Measurements from ENCODE around the gene COL27A1.

Gene COL27A1

DNA sequence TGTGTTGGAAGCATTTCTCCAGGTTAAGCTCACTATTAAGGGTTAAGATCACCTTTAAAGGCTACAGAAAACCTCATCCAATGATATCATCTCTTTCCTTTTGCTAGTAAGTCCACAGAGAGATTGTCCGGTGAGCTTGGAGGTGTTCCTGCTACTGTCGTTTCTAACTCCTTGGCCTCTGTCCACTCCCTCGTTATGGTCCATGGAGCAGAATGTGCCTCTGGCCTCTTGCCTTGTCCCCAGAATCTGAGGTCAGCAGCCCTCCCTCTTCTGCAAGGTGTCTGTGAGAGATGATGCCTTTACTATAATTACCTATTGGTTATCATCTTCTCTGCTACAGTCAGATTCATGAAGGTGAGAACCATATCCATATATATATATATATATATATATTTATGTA is 189.4 kb downstream of the COL27A1 start:
- peaks cover 12% of the 10 kb centered on the region for H3K4me1 ChIP-seq (ENCODE audit: insufficient read depth, low read length)
- no peak overlapping the region for H3K9ac ChIP-seq (ENCODE audit: low read depth, low read length)
- peaks cover 50% of the 10 kb centered on the region for H3K36me3 ChIP-seq (ENCODE audit: insufficient read depth, low read length)
- no peaks in the 10 kb centered on the region for H3K9me3 ChIP-seq (ENCODE audit: control insufficient read depth, insufficient read depth, low read length)

DNA sequence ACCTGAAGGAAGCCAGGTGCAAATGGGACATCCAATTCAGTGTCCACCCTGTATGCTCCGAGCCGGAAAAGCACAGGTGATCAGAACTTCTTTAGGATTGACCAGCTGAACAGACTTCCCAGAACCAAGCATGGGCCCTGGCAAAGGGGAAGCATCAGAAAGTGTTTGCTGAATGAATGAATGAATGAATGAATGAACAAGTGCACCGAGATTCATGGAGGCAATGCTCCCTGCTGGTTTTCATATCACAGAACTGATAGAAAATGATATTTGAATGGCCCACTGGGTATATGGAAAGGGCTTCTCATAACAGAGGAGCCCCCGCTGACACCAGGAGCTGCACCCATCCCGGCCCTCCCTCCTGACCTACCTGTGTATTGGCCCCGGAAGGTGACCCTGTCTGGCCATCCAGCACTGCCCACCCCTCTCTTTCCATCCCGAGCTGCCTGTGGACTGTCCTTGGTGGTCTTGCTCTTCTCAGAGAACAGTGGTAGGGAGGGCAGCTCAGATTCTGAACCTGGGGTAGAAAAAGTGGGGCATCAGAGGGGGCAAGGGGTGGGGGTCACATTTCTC is 190.2 kb downstream of the COL27A1 start:
- no peaks in the 10 kb centered on the region for H3K9me3 ChIP-seq (ENCODE audit: control insufficient read depth, insufficient read depth, low read length)
- H3K36me3 ChIP-seq (ENCODE audit: insufficient read depth, low read length), result peaks cover 56% of the 10 kb centered on the region
- peaks cover 15% of the 10 kb centered on the region for H3K4me1 ChIP-seq (ENCODE audit: insufficient read depth, low read length)
- H3K9ac ChIP-seq (ENCODE audit: low read depth, low read length), result no peak overlapping the region

DNA sequence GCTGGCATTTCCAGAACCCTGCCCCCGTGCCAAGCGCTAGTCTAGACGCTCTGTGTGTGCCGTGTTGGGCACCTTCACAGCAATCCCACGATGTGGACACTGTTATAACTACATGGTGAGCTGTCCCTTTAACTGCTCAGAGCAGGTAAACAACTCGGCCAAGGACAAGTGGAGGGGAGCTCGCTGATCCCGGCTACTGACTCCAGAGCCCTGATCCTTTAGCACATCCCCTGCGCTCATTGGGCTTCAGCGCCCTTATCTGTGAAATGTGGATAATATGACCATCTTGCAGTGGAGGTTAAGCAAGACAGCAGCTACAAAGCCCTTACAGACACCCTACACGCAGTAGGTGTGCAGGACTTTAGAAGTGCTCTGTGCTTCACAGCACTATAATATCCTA is 190.8 kb downstream of the COL27A1 start:
- Histone ChIP-seq H3K36me3 (ENCODE audit: insufficient read depth, low read length) (peaks cover 52% of the 10 kb centered on the region), H3K9ac (ENCODE audit: low read depth, low read length) (no peak overlapping the region), H3K9me3 (ENCODE audit: control insufficient read depth, insufficient read depth, low read length) (no peaks in the 10 kb centered on the region), H3K4me1 (ENCODE audit: insufficient read depth, low read length) (peaks cover 15% of the 10 kb centered on the region)

DNA sequence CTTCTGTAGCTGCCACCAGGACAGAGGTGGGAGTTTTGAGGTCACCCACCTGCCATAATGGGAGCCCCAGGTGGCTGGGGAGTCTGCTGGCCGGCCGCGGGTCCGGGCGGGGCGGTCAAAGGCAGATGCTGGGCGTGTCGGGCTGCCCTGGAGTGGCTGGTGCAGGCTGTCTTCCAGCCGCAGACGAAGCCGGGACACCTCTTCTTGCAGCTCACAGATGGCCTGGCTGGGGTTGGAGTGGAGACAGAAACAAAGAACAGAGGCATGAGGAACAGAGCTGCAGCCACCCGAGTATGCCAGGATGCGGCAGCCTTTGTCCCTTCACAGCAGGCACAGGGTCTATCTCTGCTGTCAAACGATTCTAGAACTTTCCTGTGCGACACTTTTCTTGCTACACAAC is 192.3 kb downstream of the COL27A1 start:
- Histone ChIP-seq H3K9me3 (ENCODE audit: control insufficient read depth, insufficient read depth, low read length) (no peaks in the 10 kb centered on the region), H3K36me3 (ENCODE audit: insufficient read depth, low read length) (peaks cover 52% of the 10 kb centered on the region), H3K9ac (ENCODE audit: low read depth, low read length) (no peak overlapping the region)

DNA sequence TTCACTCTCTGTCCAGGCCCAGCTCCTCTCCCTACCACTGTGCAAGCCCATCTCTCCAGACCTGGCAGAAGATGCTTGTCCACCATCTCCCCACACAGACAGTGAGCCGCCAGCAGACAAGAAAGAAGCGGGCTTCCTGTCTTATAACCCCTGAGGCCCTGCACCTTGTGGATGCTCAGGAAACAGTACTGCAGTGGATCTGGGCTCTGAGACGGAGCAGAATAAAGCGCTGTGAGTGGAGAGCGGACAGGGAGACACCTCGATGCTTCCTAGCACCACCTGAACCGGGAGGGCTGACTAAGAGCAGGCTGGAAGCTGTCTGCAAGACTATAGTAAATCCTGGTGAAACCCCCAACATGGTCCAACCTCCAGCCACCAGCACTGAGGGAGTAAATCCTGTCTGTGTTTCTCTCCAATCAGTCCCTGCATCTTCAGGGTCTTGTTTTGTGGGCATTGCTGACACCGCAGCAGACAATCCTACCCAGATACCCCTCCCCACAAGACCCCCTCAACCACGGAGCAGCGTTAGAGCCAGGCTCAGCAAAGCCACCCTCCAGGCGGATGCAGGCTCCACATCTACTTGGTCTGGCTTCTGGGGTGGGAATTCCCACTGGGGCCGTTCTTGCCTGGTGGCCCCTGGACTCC is 193.0 kb downstream of the COL27A1 start:
- Histone ChIP-seq H3K9me3 (ENCODE audit: control insufficient read depth, insufficient read depth, low read length) (no peaks in the 10 kb centered on the region), H3K9ac (ENCODE audit: low read depth, low read length) (no peak overlapping the region; the same call in 1 of the 2 replicates), H3K4me1 (ENCODE audit: insufficient read depth, low read length) (peaks cover 15% of the 10 kb centered on the region), H3K36me3 (ENCODE audit: insufficient read depth, low read length) (peaks cover 45% of the 10 kb centered on the region)

More for the DNA sequence above, 192.3 kb downstream of the COL27A1 start:
- peaks cover 15% of the 10 kb centered on the region for H3K4me1 ChIP-seq (ENCODE audit: insufficient read depth, low read length)

DNA sequence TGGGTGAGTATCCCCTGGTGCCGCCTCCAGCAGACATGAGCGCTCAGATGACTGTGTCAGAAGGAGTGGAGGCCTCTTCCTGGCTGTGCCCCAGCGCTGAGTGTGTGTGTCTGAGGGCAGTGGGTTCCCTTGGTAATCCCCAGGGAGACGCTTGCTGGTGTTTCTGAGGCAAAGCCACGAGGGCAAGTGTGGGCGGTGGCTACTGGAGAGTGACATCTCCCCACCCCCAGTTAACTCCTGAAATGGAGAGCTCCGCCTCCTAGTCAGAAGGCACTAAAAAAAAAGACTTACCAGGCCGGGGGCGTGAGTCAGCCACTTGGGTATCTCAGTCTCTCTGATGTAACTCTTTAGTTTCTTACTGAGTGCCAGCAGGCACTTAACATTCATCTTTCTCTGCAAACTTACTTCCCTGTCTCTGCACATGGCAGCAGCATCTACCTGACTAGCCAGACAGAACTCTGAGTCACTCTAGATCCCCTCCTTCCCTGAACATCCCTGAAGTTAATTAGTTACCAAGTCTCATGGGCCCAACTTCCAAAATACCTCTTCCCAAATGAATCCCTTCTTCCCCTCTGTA is 193.7 kb downstream of the COL27A1 start:
- Histone ChIP-seq H3K9me3 (ENCODE audit: control insufficient read depth, insufficient read depth, low read length) (no peaks in the 10 kb centered on the region), H3K36me3 (ENCODE audit: insufficient read depth, low read length) (peaks cover 39% of the 10 kb centered on the region), H3K9ac (ENCODE audit: low read depth, low read length) (no peak overlapping the region), H3K4me1 (ENCODE audit: insufficient read depth, low read length) (peaks cover 15% of the 10 kb centered on the region)

DNA sequence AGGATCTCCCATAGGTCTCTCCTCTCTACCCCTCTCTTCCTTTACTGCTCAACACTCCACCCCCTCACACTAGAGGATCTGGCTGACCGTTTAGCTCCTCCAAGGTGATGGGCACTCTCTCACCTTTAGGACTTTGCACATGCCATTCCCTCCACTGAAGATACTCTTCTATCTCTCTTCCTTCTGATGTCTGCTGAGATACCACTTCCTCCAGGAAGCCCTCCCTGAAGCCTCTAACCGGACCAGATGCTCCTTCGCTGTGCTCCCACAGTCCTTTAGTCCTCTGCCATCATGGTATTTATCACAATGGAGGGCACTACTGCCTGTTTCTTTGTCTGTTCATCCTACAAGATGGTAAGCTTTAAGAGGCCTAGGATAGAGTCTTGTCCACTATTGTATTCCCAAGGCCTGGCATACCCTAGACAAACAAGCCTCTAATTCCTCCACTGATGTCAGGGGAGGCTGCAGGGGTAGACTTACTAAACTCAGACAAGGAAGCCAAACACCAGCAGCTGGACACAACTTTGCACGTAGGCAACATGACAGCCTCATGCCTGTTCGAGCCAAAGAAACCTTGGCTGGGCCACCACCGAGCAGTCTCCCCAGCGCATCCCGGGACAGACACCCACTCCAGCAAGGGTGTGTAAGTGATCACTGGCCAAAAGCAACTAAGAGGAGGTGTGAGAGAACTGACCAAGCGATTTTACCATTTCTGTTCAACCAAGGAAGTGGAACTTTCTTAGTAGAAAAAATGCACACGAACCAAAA is 194.6 kb downstream of the COL27A1 start:
- H3K9me3 ChIP-seq (ENCODE audit: control insufficient read depth, insufficient read depth, low read length), result no peaks in the 10 kb centered on the region
- peaks cover 15% of the 10 kb centered on the region for H3K4me1 ChIP-seq (ENCODE audit: insufficient read depth, low read length)
- H3K36me3 ChIP-seq (ENCODE audit: insufficient read depth, low read length), result peaks cover 38% of the 10 kb centered on the region
- no peak overlapping the region for H3K9ac ChIP-seq (ENCODE audit: low read depth, low read length)

DNA sequence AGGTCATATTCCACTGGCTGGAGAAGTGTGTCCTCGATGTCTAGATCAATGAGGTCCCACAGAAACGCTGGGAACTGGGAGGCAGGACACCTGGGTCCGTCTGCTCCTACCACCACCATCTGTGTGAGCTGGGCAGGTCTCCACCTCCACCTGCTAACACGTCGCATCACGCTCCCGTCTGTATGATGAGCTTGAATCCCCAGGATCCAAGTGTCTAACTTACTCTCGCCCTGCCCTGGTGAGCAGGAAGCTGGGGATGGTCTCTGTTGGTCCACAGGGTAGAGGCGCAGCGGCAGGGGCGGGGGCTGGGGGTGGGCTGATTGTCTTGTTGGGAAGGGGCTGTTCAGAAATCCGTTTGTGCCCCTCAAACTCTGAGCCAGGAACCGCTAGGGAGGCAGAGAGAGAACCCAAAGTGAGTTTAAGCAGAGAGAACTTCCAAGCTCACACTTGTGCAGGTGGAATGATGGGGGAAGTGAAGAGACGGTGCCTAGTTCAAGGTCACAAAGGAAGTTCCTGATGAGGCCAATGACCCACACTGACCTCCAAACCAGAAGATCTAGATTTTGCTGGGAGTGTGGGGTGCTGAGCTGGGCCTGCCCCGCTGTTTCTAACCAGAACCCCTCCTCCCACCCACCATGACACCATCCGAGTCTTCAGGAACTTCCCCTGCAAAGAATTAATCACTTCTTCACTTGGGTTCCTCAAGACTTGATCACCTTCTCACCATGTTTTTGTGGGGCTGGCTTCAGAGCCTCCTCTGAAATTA is 195.5 kb downstream of the COL27A1 start:
- H3K9ac ChIP-seq (ENCODE audit: low read depth, low read length), result no peak overlapping the region
- no peaks in the 10 kb centered on the region for H3K9me3 ChIP-seq (ENCODE audit: control insufficient read depth, insufficient read depth, low read length)
- peaks cover 15% of the 10 kb centered on the region for H3K4me1 ChIP-seq (ENCODE audit: insufficient read depth, low read length)
- H3K36me3 ChIP-seq (ENCODE audit: insufficient read depth, low read length), result peaks cover 38% of the 10 kb centered on the region

DNA sequence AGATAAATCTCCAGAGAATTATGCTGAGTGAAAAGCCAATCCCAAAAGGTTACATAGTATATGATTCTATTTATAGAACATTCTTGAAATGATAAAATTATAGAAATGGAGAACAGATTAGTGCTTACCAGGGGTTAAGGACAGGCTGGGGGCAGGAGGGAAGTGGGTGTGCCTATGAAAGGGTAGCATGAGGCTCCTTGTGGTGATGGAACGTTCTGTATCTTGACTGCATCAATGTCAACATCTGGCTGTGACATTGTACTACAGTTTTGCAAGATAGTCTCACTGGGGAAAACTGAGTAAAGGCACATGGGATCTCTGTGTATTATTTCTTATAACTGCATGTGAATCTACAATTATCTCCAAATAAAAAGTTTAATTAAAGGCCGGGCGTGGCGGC is 196.6 kb downstream of the COL27A1 start:
- Histone ChIP-seq H3K9me3 (ENCODE audit: control insufficient read depth, insufficient read depth, low read length) (no peaks in the 10 kb centered on the region), H3K36me3 (ENCODE audit: insufficient read depth, low read length) (peaks cover 37% of the 10 kb centered on the region), H3K9ac (ENCODE audit: low read depth, low read length) (no peak overlapping the region), H3K4me1 (ENCODE audit: insufficient read depth, low read length) (peaks cover 15% of the 10 kb centered on the region)

DNA sequence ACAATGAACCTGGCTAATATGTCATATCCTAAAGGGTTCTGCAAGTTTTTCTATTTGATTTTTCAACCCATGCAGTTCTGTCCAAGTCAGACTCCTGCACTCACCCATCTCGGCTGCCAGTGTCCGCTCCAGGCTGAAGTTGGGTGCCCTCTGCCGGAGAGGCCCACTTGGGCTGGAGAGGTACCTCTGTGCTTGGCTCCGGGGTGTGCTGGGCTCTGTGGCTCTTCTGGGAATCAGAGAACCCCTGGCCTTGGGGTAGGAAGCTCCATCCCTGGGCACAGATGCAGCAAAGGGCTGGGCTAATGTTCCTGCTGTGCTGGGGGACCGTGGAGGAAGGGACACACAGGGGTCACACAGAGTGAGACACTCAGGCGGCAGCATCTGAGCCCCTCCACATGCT is 200.5 kb downstream of the COL27A1 start:
- Histone ChIP-seq H3K9me3 (ENCODE audit: control insufficient read depth, insufficient read depth, low read length) (no peaks in the 10 kb centered on the region), H3K4me1 (ENCODE audit: insufficient read depth, low read length) (no peaks in the 10 kb centered on the region), H3K9ac (ENCODE audit: low read depth, low read length) (no peak overlapping the region), H3K36me3 (ENCODE audit: insufficient read depth, low read length) (peaks cover 32% of the 10 kb centered on the region)

DNA sequence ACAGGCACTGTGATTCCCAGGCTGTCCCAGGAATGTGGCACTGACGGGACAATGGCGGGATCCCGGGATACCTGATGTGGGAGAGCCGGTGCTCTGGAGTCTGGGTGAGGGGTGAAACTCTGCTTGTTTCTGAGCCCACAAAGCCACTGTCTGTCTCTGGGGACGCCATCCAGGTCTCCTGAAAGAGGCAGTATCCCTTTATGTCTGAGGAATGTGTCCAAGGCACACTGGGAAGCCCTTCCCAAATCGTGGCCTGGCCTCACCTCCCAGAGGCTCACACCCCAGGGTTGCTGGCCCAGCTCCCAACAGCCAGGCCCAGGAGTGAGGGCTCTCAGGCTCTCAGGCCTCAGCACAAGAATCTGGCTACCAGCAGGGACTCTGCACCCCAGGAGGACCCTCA is 201.5 kb downstream of the COL27A1 start:
- no peaks in the 10 kb centered on the region for H3K9me3 ChIP-seq (ENCODE audit: control insufficient read depth, insufficient read depth, low read length)
- H3K4me1 ChIP-seq (ENCODE audit: insufficient read depth, low read length), result no peaks in the 10 kb centered on the region
- H3K9ac ChIP-seq (ENCODE audit: low read depth, low read length), result no peak overlapping the region
- H3K36me3 ChIP-seq (ENCODE audit: insufficient read depth, low read length), result peaks cover 42% of the 10 kb centered on the region

DNA sequence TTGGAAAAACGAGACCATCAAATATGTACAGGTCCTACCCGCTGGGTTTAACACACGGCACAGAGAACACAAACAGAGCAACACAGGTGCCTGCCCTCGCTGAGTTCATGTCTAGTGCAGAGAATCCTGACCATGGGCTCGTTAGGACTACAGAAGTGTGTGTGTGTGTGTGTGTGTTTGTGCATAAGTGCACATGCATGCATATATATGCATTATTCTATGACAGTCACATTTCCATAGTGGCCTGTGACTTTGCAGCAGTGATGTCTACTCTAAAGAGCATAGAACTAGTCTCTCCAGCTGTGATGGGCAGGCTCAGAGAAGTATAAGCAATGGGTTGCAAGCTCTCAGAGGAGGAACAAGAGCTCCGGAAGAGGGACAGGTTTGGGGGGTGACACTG is 202.0 kb downstream of the COL27A1 start:
- H3K36me3 ChIP-seq (ENCODE audit: insufficient read depth, low read length), result peaks cover 42% of the 10 kb centered on the region
- H3K4me1 ChIP-seq (ENCODE audit: insufficient read depth, low read length), result no peaks in the 10 kb centered on the region
- H3K9ac ChIP-seq (ENCODE audit: low read depth, low read length), result no peak overlapping the region
- no peaks in the 10 kb centered on the region for H3K9me3 ChIP-seq (ENCODE audit: control insufficient read depth, insufficient read depth, low read length)

DNA sequence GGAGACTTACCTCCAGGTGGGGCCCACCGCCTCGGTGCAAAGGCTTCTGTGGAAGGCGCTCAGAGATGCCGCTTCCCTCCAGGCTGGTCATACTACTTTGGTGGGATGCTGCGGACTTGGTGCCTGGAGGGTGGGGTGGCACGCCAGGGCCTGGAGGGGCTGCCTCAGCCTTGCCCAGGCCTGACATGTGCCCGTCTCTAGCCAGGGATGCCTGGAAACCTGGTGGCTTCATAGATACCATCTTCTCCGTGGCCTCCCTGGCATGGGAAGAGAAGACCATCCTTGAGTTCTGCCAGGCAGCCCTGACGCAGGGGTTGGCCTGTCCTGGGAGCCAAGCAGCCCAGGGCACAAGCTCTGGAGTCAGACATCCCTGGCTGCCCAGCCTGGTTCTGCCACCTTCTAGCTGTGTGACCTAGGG is 202.6 kb downstream of the COL27A1 start:
- H3K4me1 ChIP-seq (ENCODE audit: insufficient read depth, low read length), result no peaks in the 10 kb centered on the region
- no peaks in the 10 kb centered on the region for H3K9me3 ChIP-seq (ENCODE audit: control insufficient read depth, insufficient read depth, low read length)
- H3K36me3 ChIP-seq (ENCODE audit: insufficient read depth, low read length), result peaks cover 42% of the 10 kb centered on the region
- no peak overlapping the region for H3K9ac ChIP-seq (ENCODE audit: low read depth, low read length)

DNA sequence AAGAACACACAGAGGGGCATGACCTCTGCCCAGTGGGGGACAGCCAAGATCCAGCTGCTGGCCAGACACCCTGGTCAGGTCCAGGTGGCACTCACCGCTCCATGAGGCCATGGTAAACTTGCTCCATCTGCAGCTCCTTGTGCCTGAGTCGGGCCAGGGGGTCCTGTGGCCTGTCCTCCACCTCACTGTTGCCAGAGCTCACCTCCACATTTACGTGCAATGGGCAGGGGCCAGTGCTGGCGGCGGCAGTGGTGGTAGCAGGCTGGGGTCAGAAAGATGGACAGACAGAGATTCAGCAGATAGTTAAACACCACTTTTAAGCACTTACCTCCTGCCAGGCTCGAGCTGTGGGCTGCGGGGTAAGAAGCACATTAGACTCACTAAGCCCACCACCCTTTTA is 204.5 kb downstream of the COL27A1 start:
- Histone ChIP-seq H3K9ac (ENCODE audit: low read depth, low read length) (no peak overlapping the region), H3K4me1 (ENCODE audit: insufficient read depth, low read length) (no peaks in the 10 kb centered on the region), H3K36me3 (ENCODE audit: insufficient read depth, low read length) (peaks cover 52% of the 10 kb centered on the region), H3K9me3 (ENCODE audit: control insufficient read depth, insufficient read depth, low read length) (no peaks in the 10 kb centered on the region)

All from ES-I3 (cell line).